NCI-H2081 (cell line): Measurements from ENCODE around the gene FRS3.

Source experiments
- DNase-seq, 2 experiments: peaks; one replicate each; lab custom pipeline; 2025; lab: John Stamatoyannopoulos, UW

FRS3 gene

DNA sequence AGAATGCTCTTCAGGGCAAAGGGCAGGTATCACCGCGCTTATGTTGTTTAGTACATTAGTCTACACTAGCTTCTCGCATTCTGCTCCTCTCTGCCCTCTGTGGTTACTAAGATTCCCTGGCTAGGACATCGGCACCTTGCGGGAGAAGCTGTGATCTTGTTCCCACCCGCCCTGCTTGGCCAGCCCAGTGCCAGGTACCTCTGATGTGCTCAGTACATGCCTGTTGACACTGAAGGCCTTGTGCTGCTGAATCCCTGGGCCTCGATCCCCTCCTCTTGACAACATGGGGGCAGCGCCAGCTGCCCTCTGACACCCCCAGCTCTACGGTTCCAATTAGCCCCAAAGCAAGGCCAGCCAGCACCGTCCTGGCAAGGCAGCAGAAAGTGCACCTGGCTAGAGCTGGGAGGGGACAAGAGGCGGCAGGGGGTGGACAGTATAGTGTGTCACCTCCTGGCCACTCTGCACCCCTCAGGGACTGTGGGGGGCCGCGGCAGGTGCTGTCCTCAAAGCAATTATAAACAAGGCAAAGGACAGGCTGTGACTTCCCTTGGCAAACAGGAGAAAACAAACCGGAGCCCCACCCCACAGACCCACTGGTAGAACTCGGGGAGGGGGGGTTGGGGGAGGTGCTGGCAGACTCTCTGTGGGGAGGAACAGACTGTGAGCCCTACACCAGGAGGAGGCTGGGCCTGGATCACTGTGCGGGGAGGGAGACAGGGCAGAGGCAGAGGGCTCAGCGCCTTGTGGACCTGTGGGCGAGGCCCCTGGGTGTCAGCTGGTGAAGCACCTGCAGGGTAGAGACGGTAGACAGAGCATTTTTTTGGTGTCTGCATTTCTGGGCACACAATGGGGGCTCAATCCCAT lies 51.4 kb downstream of the FRS3 start:
- peak; percentile 96 to 98 for DNase-seq

DNA sequence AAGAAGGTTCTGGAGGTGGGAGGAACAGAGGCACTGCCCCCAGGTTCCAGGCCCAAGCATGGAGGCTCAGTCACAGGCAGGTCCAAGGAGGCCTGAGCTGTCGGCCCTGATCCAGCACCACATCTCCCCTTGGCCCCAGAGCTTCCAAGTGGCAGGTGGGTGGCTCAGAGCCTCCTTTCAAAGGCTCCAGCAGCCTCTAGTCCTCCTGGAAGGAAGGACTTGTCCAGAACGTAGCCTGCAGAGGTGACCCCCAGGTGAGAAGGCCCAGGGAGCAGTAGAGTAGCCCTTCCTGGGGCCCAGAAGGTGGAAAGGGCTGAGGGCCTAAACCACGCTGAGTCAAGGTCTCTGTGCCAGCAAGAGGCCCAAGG lies 52.0 kb downstream of the FRS3 start:
- no peak for DNase-seq

DNA sequence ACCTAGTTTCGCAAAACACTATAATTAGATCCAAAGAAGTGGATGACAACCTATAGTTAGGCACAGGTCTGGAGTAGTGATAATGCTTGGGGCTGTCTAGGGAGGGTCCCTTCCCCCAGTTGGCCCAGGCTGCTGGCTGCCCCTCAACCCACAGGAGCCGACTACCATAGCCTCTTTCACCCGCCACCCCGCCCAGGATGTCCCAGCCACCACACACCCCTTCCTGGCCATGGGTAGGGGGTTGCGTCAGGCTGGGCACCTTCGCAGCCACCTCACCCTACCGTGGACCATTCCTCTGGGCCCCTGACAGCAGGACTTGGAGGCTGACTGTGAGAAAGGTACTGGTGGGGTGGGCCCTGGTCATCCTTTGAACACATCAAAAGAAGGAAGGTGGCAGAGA lies 52.8 kb downstream of the FRS3 start:
- peak in 1 of 2 experiments; percentile 12 for DNase-seq

DNA sequence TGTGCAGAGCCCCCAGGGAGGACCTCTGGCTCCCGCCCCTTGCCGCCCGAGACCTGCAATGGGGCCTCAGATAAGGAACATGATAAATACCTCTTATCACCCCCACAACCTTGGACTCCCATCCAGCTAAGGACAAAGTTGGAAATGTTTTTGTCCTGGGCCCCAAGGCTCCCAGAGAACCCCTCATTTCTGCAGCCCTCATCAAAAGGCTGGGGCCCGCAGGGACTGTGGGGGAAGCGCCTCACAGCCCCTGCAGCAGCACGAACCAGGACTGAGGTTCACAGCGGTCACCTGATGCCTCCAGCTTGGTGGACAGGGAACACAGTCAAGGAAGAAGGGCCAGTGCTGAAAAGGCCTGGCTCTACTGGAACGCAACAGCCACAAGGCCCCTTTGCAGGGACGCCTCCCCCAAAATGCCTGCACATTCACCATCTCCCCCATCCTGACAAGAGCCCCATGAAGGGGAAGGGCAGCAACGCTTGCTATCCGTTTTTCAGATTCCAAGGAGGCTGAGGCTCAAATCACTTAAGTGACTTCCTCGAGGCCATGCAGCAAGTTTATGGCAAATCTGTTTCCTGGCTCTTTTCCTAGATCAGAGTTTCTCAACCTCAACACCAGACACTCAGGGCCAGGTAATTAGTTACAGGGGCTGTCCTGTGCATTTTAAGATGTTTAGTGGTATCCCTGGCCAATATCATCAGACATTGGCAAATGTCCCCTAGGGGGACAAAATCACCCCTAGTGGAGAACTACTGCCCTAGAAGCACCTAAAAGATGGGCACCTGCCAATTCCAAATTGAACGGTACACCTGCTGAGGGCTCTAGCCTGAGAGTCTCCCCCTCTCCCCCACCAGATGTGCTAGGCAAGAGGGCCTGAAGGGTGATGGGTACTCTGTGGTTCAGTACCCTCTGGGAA lies 54.9 kb downstream of the FRS3 start:
- DNase-seq: peak in 1 of 2 experiments; percentile 24

DNA sequence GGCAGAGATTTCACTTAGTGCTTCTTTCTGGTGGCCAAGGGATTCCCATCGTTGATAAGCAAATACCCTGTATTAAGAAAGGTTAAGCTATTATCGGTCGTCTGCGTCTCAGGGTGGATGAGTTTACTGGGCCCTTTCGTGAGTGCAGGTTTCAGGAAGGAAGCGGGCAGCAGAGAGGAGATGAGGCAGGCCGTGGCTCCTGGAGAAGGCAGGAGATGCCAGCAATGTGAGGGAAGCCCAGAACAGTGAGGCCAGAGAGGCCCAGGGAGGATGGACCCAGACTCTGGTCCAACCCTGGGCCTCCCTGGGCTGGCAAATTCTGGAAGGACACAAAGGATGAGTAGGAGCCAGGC lies 55.5 kb downstream of the FRS3 start:
- DNase-seq: no peak

DNA sequence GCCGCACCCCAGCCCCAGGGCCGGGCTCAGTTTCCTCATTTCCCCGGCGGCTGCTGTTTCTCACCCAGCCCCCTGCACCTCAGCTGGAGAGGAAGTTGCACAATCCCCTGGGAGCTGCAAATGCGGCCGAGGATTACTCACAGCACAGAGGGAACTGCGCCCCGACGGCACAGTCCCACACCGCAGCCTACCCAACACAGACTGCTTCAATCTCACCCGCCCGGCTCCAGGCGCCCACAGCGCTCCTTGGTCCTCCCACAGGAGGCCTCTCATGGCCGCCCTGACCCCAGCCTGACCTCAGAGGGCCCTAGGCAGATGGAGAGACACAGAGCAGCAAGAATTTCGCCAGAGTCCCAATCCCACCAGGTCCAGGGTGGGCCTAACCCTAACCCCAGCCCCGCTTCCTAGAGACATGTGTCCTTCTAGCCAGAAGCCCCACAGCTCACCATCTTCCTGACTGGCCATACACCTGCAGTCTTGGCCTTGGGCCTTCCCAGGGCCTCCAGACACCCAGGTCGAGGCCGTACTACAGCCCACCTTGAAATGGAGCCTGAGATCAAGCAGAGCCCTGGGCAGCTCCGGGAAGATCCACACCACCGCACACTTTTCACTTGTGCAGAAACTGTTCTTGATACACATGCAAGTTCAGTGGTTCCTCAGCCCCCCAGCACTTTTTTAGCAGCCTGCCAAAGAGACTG lies 56.0 kb downstream of the FRS3 start:
- no peak for DNase-seq

DNA sequence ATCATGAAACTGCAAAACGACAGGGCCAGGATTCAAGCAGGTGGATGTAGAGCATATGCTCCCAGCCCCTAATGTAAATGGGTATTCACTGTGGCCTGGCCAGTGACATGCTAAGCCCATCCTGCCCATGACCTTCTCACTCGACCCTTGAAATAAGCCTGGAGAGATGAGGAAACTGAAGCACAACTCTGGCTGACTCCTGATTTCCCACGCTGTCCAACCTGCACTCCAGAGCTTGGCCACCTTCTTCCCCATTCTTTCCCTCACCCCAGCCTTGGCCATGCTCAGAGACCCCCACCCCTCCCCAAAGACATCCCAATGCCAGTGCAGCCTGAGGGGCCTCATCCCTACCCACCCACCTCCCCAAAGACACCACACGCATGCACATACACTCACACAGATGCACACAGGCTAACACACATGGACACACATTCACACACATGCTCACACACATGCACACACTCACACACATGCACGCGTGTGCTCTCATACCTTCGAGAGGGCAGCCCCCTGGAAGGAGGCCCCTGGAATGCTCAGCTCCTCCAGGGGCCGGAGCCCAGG lies 56.7 kb downstream of the FRS3 start:
- DNase-seq: no peak

DNA sequence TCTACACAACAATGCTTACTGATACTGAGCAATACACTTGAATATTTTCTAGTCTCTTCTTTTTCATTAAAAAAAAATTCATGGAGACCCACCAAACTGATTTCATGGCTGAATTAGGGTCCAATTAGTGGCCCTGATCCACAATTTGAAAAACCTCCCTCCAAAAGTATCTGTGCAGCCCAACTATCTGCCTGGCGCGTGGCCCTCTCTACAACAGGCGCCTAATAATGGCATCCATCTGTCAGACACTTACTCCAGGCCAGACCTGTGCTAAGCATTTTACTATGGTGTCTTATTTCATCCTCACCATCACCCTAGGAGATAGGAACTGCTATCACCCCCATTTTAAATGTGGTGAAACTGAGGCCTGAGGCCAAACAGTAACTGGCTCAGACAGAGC lies 58.3 kb downstream of the FRS3 start:
- no peak for DNase-seq

DNA sequence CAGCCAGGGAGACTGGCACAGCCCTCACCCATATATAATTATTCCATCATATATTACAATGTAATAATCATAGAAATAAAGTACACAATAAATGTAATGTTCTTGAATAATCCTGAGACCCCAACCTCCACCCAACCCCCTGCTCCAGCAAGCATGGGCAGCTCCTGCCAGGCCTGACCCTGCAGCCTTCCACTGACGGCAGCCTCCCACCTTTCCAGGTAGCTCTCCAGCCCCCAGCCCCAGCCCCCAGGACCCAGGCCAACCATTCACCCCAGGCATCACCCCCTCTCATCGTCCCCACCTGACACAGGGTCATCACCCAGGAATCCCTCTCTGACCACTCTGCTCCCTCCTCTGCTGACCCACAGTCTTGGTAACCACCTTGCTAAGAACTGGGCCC lies 58.9 kb downstream of the FRS3 start:
- DNase-seq: no peak

DNA sequence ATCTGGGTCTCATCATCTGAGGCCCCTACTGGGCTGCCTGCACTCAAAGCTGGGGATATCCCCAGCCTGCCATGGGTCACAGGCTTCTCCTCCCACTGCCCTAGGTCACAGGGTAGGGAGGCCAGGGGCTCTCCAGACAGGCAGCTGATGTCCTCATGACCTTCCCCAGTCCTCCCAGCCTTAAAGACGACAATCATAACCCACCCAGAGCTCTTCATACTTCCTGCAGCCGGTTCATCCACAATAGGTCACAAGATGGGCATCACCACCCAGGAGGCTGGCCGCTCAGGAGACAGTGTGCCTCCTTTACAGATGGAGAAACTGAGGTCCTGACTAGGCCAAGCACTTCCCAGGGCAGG lies 59.5 kb downstream of the FRS3 start:
- no peak for DNase-seq
